ENCODE results near the gene VPS13D.

DNA sequence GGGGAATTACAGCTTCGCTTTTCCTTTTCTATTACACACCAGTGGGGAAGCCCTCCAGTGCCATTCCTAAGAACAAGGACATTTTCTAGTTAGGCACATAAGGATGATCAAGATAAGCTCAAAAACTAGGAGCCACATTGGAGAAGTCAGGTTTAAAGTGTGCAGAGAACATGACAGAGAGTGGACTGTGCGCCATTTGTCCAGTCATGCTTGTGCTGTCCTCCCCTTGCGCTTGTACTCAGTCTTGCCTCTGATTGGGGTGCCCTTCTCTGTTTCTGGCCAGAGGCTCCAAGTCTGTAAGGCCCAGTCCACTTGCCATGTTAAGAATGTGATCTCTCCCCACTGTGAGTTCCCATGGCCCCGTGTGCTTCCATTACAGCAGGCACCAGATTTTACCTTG is 198.5 kb downstream of the VPS13D start:
- TF ChIP-seq, protein P1, sequence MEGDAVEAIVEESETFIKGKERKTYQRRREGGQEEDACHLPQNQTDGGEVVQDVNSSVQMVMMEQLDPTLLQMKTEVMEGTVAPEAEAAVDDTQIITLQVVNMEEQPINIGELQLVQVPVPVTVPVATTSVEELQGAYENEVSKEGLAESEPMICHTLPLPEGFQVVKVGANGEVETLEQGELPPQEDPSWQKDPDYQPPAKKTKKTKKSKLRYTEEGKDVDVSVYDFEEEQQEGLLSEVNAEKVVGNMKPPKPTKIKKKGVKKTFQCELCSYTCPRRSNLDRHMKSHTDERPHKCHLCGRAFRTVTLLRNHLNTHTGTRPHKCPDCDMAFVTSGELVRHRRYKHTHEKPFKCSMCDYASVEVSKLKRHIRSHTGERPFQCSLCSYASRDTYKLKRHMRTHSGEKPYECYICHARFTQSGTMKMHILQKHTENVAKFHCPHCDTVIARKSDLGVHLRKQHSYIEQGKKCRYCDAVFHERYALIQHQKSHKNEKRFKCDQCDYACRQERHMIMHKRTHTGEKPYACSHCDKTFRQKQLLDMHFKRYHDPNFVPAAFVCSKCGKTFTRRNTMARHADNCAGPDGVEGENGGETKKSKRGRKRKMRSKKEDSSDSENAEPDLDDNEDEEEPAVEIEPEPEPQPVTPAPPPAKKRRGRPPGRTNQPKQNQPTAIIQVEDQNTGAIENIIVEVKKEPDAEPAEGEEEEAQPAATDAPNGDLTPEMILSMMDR (conservative IDR thresholded peaks at IDR 0.05; ENCODE audit: low read depth in 2 of 2) = no peak
- TF ChIP-seq POLR2AphosphoS5 (IDR thresholded peaks at IDR 0.05; ENCODE audit: low read depth) = no peak

All from GM23338 (cell line).